H4 (cell line): Measurements from ENCODE around the gene KHNYN. TPM values are rescaled to one million over a fixed set of nuclear protein-coding genes. Genes with fewer than 3 reads are reported as not detected.

ENCODE experiments used
- DNase-seq: peaks from one replicate; pipeline ENCODE4 v3.0.0-alpha.2; 2015; ENCODE audit warnings: low spot score
- total RNA-seq: library from RNA; depleted of rRNA; stranded (reverse); fragments of >200 nt; shearing (Covaris generic); gene quantifications from 2 replicates; pipeline ENCODE4 v1.2.3, GENCODE V29; 2014

KHNYN gene
- total RNA-seq, 1 experiment from 2014 or later: 12.8 TPM

DNA sequence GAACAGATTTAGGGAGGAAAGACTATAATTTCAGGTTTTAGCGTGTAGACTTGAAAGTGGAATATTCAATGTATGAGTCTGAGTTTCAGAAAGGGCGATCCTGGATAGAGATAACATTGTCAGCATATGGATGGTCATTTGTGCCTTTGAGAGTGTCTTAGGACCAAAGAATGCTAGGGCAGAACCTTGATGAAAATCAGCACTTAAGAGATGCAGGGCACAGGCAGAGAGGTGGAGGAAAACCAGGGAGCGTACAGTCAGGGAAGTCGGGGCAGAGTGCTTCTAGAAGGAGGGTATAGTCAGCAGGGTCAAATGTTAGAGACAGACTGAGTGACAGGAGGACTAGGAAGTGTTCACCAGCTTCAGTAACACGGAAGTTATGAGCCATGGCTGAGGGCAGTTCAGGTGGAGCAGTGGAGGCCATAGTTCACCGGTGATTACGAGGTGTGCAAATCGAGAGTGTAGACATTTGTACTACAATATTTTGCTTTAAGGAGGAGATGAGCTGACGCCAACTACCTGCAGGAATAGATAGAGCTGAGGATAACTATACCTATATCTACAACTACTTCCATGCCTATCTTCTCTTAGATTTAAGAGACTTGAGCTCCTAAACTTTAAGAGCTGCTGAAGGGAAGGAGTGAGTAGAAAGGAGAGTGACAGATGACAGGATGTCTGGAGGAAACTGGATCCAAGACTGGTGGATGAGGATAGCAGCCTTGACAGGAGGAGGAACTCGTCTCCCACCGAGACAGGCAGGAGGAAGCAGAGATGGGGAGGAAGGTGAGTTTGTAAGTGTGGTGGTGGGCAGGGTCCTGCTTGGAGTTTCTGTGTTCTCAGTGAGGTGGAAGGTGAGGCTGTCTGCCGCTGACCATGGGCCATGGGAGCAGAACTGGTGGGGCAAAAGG, 6.8 kb upstream of the KHNYN start:
- no peak for DNase-seq

DNA sequence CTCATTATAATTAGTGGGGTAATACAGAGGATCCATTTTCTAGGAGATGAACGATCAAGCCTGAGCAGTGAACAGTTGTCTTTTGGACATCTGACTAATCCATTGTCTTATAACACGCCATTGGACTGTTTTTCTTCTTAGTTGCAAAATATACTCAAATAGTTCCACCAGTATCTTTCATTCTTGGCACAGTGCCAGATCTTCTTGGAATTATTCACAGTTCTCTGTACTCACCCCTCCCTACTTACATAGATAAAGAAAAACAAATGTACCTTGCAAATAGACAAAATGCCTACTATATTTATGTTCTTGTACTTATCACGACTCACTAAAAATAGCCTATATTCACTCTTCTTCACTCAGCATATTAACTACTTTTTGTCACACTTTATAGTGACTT, 4.0 kb upstream of the KHNYN start:
- no peak for DNase-seq

DNA sequence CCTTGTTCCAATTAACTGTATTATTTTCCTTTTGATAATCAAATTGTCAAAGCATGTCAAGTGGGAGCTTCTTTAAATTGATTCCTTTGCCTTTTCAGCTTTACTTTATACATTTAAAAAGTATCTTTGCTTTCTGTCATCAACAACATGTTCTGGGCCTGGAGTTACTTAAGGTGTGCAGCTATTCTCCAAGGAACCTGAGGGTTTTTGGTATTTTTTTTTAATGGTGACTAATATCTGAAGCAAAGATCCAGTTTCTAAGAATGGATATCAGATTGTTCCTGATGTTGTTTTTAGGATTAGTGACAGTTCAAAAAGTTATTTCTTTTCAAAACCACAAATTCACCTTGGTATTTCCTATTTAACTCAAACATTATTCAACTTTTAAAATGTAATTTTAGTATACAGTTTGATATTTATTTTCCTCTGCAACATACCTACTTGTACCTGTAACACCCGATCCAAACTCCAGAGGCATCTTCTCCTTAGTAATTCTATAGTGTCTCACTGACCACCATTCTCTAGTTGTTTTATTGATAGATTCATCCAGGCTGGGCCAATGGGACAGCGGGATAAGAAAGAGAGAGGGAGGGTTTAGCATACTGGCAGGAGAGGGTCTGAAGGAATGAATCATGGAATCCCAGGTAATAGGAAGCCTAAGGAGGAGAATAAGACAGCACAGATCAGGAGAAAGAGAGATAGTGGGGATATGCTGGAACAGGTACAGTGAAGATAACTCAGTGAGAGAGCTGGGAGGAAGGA, 3.4 kb upstream of the KHNYN start:
- DNase-seq: no peak

DNA sequence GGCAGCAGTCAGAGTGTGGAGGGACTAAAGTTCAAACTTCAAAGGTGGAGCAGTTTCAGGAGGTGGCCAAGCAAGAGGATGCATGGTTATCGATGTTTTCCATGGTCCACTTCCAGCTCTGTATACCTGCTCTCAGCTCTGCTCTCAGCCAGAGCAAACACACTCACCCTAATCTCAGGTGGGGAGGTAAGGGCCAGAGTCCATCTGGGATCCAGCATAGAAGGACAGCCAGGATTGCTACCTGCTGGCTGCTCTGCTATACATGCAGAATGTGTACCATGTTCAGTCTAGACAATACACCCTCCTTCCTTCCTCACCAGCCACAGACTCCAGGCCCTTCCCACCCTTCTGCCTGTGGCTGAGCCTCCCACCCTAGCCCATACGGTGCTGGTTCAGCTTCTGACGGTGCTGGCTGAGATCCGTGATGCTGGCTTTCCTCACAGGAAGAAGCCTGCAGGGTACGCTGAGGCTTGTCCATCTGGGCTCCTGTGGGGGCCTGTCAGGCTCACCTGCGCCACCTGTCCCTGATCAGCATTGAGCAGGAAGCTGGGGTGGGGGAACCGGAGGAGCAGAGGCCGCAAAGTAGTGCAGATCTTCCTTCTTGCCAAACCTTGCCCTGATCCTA, 2.7 kb upstream of the KHNYN start:
- DNase-seq: no peak

DNA sequence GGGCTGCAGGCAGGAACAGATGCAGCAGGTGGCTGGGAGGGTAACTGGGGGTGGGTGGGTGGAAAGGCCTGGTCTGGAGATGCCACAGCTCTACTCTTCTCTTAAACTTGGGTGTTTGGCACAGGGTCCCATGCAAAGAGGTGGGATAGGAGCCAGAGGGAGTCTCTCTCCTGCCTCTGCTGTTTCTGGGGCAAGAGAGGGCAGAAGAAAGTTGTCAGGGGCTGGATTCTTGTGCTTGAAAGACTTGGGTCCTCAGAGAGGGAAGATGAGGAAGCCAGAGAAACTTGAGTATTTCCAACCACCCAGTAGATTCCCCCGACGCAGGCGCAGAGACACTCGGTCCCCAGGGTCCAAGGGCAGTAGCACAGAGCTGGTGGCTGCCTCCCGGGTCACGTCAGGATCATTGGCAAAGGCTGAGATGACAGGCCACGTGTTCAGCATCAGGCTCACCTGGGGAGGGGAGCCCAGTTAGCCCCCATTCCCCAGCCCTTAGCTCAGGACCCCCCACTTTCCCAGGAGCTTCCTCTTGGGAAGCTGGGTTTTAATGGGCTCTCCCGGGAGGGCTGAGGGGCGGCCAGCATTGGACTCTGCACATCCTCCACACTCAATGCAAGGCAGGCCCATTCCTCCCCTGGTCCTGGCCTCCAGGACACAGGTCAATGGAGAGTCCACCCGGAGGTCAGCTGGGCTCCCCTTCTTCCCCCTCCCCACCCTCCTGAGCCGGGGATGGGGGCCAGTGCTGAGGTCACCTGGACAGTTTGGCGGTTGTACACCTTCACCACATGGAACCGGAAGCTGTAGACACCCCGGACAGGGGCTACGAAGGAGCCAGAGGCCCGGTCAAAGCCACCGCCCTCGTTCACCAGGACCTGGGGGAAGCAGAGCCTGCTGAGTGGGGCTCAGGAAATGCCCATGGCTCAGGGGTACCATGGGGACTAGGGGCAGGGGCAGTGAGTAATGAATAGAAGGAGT, 1.9 kb upstream of the KHNYN start:
- DNase-seq: no peak

DNA sequence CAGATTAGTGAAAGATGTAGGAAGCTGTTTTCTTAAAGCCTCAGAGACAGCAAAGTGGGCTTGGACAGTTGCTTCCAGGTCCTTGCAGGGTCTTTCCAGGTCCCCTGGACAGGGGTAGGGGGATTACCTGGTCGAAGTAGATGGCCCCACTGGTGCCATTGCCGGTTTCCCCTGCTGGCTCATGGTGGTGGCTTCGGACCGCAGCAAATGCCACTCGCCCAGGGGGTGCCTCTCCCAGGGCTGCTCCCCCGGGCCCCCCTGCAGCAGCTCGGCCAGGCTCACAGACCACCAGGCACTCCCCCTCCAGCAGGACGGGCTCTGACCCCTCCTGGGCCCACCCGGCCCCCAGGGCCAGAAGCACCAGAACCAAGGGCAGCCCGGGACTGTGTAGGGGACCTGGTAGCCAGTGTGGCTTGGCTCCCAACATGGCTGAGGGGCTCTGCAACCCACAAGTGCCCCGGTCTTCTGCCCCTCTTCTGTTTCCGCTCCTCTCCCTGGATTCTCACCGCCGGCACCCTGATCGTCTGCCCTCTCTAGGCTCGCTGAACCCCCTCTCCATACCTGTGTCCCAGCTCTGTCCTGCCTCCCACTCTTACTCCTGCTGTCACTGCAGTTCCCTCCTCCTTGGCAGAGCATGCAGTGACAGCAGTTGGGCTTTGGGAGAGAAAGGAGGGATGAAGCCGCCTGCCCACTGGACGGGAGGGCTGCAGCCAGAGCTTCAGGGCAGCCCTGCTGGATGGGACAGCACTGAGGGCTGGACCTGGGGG, 943 bp upstream of the KHNYN start:
- DNase-seq: no peak

DNA sequence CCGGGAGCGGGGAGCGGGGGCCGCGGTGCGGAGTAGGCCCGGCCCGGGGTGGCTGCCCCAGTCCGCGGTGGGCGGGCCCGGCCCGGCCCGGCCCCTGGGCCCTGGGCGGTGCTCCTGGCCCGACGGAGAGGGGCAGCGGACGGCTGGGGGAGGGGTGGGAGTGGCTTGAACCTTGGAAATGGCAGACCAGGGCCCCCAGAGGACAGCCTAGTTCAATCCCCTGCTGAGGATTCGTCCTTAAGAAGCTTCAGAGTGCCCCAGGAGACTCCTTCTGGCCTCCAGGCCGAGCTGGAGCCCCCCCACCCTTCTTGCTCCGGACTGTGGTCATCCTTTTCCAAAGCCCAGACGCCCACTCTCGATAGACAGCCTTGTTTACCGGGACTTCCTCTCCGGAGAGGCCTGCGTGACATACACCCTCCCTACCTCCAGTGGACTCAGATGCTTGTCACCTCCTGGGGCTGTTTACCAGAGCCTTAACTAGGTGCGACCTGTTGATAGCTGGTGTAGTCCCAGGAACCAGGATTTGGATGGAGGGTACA, 458 bp downstream of the KHNYN start:
- no peak for DNase-seq

DNA sequence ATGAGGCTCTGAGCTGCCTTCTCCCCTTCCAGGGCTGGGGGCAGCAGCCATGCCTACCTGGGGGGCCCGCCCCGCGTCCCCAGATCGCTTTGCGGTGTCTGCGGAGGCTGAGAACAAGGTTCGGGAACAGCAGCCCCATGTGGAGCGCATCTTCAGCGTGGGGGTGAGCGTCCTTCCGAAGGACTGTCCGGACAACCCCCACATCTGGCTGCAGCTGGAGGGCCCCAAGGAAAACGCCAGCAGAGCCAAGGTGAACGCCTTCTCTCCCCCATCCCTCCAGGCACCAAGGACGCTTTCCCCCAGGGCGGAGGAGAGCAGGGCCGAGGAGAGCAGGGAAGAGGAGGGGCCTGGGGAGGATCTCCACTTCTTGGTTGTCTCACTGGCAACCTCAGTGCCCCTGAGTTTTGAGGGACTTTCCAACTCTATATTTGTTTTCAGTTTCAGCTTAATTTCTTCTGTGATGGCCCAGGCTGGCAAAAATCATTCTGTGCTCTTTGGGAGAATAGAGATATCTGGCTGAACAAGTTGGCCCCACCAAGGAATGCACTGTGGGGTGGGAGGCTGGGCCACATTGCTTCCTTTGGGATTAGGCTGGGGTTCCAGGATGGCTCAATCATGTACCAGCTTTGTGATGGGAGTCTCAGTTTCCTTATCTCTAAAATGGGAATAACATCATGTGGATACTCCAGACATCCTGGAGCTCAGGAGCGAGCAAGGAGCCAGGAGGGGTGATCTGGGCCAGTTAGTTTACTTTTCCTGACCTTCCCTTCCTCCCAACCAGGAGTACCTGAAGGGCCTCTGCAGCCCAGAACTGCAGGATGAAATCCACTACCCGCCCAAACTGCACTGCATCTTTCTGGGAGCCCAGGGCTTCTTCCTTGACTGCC, 1.2 kb downstream of the KHNYN start:
- no peak for DNase-seq

DNA sequence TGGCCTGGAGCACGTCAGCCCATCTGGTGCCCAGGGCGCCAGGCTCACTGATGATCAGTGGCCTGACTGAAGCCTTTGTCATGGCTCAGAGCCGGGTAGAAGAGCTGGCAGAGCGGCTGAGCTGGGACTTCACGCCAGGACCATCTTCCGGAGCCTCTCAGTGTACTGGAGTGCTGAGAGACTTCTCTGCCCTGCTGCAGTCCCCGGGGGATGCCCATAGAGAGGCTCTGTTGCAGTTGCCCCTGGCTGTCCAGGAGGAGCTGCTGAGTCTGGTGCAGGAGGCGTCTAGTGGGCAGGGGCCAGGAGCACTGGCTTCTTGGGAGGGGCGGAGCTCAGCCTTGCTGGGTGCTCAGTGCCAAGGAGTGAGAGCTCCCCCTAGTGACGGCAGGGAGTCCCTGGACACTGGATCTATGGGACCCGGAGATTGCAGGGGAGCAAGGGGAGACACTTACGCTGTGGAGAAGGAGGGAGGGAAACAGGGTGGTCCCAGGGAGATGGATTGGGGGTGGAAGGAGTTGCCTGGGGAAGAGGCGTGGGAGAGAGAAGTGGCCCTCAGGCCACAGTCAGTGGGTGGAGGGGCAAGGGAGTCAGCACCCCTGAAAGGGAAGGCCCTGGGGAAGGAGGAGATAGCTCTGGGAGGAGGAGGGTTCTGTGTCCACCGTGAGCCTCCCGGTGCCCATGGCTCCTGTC, 2.0 kb downstream of the KHNYN start:
- DNase-seq: peak; percentile 91

DNA sequence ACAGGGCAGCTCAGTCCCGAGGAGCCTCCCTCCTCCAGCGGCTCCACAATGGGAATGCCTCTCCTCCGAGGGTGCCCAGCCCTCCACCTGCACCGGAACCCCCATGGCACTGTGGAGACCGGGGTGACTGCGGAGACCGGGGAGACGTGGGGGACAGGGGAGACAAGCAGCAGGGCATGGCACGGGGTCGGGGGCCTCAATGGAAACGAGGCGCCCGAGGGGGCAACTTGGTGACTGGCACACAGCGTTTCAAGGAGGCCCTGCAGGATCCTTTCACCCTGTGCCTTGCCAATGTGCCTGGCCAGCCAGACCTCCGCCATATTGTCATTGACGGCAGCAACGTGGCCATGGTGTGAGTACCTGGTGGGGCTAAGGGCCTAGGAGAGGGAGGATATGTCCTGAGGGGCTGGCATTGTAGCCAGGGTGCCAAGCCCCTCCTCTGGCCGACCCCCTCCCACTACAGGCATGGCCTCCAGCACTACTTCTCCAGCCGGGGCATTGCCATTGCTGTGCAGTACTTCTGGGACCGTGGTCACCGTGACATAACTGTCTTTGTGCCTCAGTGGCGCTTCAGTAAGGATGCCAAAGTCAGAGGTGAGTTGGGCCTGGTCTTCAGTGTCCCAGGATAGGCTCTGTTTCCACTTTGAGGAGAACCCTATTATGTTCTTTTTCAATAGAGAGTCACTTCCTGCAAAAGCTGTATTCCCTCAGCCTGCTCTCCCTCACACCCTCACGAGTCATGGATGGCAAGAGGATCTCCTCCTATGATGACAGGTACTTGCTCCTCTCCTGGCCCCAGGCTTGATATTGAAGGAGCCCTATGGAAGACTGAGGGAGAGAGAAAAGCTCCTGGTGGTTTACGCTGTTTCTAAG, 2.7 kb downstream of the KHNYN start:
- no peak for DNase-seq

DNA sequence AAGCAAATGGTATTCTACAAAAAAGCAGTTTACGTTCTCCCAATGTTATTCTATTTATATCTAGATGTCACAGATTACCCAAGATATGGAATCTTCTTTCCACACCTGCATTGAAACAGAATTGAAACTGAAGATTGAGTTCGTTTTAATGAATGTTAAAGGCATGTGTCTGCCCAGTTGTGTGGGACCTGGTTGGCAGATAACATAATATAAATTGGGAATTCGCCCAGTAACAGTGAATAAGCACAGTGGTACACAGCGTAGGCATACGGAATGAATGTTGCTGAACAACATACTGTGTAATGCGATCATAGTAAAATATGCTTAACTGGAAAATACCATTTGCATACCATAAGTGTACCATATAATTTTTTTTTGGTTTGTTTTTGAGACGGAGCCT, 4.3 kb downstream of the KHNYN start:
- no peak for DNase-seq

DNA sequence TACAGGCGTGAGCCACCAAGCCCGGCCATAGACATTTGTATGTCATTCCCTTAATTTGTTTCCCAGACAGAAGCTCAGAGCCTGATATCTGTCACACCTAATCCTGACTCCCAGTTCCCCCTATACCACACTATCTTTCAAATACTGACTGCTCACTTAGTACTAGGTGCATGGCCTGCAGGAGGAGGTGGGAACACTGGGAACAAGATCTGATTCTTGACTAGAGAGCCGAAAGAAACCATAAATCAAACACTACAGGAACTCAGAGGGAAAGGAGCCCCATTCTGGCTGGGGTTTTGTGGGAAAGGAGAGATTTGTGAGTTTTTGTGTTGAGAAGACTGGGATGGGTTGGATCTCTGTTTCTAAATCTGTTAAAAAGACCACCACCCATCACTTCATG, 4.9 kb downstream of the KHNYN start:
- no peak for DNase-seq

DNA sequence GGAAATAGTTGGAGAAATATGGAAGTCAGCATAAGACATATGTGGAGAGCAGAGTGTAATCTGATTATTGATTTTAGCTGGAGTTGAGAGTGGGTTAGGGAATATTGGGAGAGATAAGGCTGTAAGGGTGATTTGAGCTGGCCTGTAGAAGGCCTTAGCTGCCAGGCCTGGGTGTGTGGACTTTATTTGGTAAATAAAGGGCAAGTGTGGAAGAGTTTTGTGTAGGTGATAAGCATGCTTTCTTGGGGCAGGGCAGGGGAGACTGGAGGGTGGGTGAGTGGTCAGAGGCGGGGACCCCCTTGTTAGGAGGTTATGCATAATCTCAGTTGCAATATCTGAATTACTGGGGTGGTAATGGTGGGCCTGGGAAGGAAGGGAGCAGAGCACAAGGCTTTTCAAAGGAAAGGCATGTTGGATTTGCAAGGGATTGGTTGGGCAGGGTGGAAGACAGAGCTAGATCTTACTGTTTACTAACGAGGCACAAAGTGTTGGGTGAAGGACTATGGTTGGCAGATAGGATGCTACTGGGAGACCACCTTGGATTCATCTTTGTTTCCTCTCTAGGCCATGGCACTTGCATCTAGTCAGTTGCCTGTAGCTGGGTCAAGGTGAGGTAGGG, 5.5 kb downstream of the KHNYN start:
- no peak for DNase-seq

DNA sequence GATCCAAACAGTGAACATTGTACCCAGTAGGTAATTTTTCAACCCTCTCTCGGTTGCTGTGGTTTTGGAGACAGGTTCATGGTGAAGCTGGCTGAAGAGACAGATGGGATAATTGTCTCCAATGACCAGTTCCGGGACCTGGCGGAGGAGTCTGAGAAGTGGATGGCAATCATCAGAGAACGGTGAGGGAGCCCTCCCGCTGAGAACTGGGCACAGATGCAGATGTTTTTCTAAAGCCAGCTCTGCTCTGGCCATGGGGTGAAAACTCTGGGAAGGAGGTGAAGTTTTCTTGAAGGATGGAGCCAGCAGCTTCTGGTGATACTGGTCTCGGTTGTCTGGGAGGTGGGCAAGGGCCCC, 6.2 kb downstream of the KHNYN start:
- no peak for DNase-seq

DNA sequence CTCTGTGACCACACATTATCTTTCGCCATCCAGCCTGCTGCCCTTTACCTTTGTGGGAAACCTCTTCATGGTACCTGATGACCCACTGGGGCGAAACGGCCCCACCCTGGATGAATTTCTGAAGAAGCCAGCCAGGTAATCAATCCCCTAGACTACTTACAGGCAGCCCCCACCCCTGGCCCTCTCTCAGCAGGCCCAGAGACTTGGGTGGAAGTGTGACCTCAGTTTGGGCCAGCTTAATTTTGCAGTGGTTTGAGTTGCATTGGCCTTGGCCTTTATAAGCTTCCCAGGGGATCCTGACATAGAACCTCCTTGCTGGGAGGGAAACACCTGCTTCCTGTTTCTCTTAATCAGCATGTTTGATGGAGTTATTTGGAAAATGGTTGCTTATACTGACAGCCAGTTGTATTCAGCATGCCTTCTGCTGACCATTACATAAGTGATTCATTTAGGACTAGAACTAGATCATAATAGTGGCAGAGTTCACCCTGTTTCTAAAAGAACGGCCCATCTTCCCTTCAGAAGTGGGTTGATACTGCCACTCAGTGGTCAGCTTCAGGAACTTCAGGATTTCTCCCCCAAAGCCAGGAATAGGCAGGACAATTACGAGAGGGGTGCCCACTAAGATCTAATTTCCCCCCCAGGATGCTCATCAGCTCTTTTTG, 6.7 kb downstream of the KHNYN start:
- DNase-seq: peak; percentile 57

DNA sequence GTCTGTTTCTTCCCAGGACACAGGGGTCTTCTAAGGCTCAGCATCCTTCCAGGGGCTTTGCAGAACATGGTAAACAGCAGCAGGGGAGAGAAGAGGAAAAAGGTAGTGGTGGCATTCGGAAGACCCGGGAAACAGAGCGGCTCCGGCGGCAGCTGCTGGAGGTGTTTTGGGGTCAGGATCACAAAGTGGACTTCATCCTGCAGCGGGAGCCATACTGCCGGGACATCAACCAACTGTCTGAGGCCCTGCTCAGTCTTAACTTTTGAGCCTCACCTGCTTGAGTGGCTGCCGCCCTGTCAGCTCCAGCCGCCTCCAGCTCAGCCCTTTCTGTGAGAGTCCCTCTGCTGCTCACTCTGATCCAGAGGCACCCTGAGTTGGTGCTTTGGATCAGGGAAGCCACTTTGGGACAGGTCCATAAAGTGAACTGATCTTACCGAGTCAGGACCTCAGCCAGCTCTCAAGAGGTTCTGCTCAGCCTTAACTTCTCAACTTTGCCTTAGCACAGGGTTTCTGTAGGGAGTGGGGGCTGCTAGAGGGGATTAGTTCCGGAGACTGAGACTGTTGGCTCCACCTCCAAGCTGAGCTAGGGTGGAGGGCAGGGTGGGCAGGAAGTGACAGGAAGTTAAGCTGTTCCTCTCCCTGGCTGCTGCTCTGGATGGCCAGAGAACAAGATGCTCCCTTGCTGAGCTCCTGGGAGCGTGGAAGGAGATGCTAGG, 7.4 kb downstream of the KHNYN start:
- DNase-seq: no peak
